NCI-H510A (cell line): ENCODE measurements around the gene LIPT2.
A peak's percentile ranks its signal among the peaks of the same experiment; 100 is the strongest.
"Not testable (repeated sequence)": the region's sequence is repeated elsewhere in the genome, so short reads cannot be mapped to it uniquely, and the experiment has no call there.

Source experiments
- DNase-seq: peaks from one replicate; lab custom pipeline; 2025; lab: John Stamatoyannopoulos, UW

The LIPT2 gene

DNA sequence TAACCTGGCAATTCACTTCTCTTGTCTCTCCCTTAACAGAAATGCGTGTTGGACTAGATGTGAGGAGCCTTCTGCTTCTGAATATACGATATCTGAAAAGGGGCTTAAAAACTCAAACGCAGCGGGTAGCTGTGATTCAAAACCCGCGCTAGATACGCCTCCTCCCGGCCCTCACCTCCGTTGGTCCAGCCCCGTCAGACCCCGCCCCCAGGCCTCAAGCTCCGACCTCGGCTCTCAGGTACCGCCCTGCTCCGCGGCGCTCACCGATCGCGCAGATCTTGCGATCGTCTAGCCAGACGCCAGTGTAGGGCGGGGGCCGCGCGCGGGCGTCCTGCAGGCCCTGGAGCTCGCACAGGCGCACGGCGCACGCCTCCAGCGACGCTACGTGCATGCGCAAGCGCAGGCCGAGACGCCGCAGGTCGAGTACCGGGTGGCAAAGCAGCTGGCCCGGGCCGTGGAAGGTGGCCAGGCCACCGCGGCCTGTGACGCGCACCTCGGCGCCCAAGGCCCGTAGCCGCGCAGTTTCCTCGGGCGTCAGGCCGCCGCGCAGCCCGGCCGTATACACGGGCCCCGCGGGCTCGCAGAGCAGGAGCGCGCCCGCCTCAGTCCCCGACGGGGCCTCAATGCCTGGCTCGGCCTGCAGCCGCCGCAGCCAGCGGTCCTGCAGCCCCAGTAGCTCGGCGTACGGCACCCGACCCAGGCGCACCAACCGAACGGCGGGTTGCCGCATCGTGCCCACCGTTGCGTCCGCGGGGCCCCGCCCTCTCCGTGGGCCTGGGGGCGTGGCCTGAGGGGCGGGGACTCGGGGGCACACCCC, at the start of gene LIPT2:
LIPT2 (minus strand) TSS at position 751 of the 817 bp plus-strand sequence; CDS start at position 730, 21 bp downstream.
- peak; percentile 98 for DNase-seq

DNA sequence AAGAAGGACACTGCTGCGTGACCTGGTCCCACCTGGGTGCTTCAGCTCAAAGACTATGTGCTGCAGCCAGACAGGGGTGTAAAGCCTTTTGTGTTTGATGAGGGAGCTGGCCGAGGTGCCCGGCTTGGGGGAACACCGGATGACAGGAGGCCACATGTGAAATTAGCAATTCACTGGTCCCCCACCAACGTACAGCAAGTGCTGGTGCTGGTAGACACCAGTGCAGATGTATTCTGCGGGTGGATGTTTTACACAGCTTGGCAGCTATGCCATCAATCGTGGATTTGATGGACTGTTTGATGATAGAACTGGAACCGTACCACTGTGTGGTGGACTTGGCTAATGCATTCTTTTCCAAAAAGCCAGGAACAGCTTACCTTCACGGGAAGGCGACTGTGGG, 47.9 kb upstream of the LIPT2 start:
- DNase-seq = no peak

DNA sequence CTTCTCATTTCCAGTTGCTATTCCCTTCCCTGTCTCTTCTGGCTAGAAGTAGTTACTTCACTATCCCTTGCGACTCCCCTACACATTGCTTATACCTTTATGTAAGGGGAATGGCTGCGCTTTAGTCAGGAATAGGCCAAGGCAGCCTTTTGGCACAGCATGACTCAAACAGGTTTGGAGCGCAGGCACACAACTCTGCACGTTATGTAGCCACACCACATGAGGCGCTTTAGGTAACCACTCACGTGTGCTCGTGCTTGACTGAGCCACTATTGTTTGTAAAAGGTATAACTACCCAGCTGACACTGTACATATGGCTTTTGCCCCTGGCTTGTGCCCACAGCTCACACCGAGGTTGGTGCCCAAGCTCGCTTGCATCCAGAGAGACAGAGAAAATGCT, 46.7 kb upstream of the LIPT2 start:
- no peak for DNase-seq

DNA sequence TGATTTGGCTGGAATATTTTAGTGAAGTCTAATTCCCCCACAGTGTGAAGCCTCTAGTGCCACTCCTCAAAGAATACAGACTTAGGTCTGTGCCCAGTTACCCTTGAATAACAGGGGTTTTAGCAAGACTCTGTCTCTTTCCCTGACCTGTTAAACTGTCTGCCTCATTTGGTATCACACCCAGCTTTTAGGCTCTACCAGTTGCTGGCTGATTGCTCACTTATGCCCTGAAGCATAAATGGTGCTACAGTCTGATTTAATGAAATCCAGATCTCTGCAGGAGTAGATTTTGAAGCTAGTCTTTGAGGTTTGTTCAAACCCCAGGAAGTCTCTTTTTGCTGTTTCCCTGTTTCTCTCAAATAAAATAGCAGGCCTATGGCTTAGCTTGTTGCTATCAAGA, 45.2 kb upstream of the LIPT2 start:
- no peak for DNase-seq

- DNase-seq = no peak
These were observed 42.0 kb upstream of the LIPT2 start for GRCh38 chr11:74535371-74536160.

DNA sequence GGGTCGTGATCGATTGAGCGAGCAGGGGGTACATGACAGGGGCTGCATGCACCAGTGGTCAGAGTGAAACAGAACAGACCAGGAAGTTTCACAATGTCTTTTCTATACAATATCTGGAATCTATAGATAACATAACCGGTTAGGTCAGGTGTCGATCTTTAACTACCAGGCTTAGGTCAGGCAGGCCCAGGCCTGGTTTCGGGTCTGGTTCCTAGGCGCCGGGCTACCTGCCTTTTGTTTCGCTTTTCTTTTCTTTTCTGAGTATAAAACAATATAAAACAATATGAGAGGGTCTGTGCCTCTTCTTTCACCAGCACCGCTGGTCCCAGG, 41.4 kb upstream of the LIPT2 start:
- DNase-seq = not testable (repeated sequence)

GRCh38 chr11:74534216-74534945, 40.9 kb upstream of the LIPT2 start:
- no peak for DNase-seq

- DNase-seq = no peak
These were observed 39.9 kb upstream of the LIPT2 start for GRCh38 chr11:74533421-74533820.

- DNase-seq = peak; percentile 46
These were observed 39.1 kb upstream of the LIPT2 start for GRCh38 chr11:74532501-74533246.

- no peak for DNase-seq
These were observed 31.5 kb upstream of the LIPT2 start for GRCh38 chr11:74524978-74525377.

- DNase-seq = no peak
These were observed 31.0 kb upstream of the LIPT2 start for GRCh38 chr11:74524501-74524900.

GRCh38 chr11:74522776-74523175, 29.3 kb upstream of the LIPT2 start:
- no peak for DNase-seq

DNA sequence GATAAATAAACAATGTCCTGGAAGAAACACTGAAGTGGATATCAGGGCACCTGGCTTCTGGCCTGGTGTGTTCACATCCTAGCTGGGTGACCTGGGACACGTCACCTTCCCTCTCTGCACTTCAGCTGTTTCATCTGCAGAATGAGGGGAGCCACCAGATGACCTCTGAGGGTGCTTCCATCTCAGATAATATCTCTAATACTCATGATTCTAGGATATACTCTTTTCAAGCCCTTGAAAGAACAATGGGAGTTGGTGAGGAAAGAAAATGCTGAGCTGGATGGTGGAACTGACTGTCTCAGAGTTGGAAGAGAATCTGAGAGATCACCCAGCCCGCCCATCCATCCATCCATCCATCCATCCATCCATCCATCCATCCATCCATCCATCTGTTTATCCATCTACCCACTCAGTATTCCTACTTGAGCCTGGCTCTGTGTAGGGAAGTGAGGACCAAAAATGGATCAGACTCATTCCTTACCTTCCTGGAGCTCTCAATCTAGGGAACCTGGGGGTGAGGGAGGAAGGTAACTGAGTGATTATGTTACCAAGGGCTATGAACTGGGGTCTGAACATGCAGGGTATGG, 28.2 kb upstream of the LIPT2 start:
- no peak for DNase-seq

DNA sequence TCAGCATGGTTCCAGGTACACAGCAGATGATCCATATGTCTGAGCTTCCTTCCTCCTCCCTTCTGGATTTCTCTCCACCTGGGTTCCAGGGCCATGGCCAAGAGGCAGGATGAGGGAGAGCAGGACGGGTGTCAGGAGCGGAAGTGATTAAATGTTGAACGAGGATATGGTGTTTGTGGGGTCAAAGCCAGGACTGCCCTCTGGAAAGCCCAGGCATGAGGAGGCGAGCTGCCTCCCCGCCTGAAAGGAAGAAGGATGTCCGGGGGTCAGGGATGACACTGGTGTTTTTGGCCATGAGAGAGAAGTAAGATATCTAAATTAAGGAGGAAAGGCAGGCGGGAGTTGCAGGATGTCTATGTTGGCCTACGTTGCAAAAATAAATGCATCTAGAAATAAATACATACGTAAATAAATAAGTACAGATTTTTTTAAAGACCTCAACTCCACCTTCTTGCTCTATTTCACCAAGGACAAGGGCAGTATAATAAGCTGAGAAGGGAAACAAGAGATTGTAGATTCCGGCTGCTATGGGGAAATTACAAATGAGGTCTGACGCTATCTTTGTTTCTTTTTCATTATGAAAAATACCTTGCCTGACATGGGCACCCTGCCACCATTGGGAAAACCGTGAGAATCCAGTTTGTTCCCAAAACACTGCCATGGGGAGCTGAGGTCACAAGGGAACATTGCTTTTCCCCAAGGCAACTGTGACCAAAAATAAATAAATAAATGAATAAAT, 27.6 kb upstream of the LIPT2 start:
- DNase-seq = no peak

DNA sequence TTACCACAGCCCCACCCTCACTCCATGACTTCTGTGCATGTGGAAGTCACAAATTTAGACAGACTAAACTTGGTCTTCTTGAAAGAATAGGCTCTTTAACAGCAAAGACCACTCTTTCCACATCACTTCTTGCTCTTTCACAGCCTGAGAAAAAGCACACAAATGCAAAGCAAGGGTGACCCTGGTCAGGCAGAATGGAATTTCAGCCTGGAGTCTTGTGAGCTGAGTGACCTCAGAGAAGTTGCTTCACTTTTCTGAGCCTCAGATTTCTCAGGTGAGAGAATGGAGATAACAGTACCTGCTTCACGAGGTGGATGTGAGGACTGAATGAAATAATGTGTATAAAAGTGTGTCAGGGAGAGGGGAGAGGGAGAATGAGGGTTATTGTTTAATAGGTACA, 26.8 kb upstream of the LIPT2 start:
- DNase-seq = no peak

DNA sequence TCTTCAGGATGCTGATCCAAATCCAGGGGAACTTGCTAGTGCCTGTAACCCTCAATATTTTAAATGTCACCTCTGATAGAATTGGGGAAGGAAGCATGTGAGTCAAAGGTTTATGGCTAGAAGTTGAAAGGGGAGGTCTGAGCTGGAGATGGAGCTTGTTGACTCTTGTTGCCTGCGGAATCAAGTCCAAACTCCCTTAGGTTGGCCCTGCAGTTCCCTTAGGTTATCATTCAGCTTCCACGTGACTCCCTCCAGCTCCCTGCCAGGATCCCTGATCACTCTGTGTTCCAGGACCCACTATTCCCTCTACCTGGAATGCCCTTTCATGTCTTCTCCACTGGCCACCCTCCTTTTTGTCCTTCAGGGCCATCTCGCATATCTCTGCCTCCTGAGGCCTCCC, 26.2 kb upstream of the LIPT2 start:
- DNase-seq = no peak

DNA sequence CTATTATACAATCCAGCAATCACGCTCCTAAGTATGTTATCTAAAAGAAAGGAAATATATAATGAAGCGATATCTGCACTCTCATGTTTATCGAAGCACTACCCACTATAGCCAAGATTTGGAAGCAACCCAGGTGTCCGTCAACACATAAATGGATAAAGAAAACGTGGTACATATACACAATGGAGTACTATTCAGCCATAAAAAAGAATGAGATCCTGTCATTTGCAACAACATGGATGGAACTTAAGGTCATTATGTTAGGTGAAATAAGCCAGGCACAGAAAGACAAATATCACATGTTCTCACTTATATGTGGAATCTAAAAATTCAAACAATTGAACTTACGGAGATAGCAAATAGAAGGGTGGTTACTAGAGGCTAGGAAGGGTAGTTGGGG, 24.1 kb upstream of the LIPT2 start:
- DNase-seq = not testable (repeated sequence)

DNA sequence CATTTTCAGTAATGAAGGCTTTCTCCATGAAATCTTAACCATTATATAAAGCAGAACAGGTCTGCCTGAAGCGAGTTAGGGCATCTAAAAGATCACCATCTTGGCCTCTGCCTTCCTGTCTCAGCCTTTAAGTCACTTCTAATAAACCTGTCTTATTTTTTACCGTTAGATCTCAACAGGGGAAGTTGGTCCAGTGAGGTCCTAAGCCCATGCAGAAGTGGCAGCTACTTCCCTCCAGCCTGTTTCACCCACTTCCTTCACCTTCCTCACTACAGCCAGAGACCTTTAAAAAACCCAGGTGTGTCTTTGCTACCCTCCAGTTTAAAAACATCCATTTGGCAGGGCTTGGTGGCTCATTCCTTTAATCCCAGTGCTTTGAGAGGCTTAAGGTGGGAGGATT, 14.1 kb upstream of the LIPT2 start:
- DNase-seq = no peak

GRCh38 chr11:74506823-74507222, 13.3 kb upstream of the LIPT2 start:
- DNase-seq = no peak

GRCh38 chr11:74505911-74506310, 12.4 kb upstream of the LIPT2 start:
- DNase-seq = no peak

GRCh38 chr11:74504100-74504691, 10.7 kb upstream of the LIPT2 start:
- DNase-seq = no peak
